Activated CD4-positive, alpha-beta T cell treated with anti-CD3 and anti-CD28 coated beads, Interleukin-10, Interleukin-2, amounts not matched to agents 100 ng/mL and 50 ng/mL, durations not matched to agents 16 hours and 8 hours (primary cell): ENCODE measurements around the gene RBP7.

ENCODE experiments used
- DNase-seq: peaks from one replicate; pipeline ENCODE4 v3.0.0-alpha.2; 2020

The RBP7 gene

GRCh38 chr1:10032590-10033358 is 35.7 kb downstream of the RBP7 start, which contains the start of gene UBE4B:
Gene UBE4B, plus strand, starts transcription at chr1:10032958. Its CDS starts 713 bp downstream, at chr1:10033671.
- DNase-seq: peak; percentile 99

- DNase-seq: peak; percentile 41
Observed at GRCh38 chr1:10033359-10033845, 36.4 kb downstream of the RBP7 start.

- DNase-seq: no peak
Observed at GRCh38 chr1:10042746-10043145, 45.7 kb downstream of the RBP7 start.

- DNase-seq: no peak
Observed at GRCh38 chr1:10045480-10046355, 48.7 kb downstream of the RBP7 start.

- no peak for DNase-seq
Observed at GRCh38 chr1:10046356-10047085, 49.5 kb downstream of the RBP7 start.

GRCh38 chr1:10048601-10049000 is 51.6 kb downstream of the RBP7 start:
- no peak for DNase-seq

- DNase-seq: no peak
Observed at GRCh38 chr1:10050611-10051010, 53.6 kb downstream of the RBP7 start.

GRCh38 chr1:10051656-10052055 is 54.6 kb downstream of the RBP7 start:
- no peak for DNase-seq

- DNase-seq: no peak
Observed at GRCh38 chr1:10052347-10052746, 55.3 kb downstream of the RBP7 start.

- no peak for DNase-seq
Observed at GRCh38 chr1:10054465-10054864, 57.4 kb downstream of the RBP7 start.

- DNase-seq: no peak
Observed at GRCh38 chr1:10056599-10056987, 59.6 kb downstream of the RBP7 start.

- no peak for DNase-seq
Observed at GRCh38 chr1:10057343-10057742, 60.3 kb downstream of the RBP7 start.

- DNase-seq: no peak
Observed at GRCh38 chr1:10057796-10058195, 60.8 kb downstream of the RBP7 start.

- no peak for DNase-seq
Observed at GRCh38 chr1:10059342-10059718, 62.3 kb downstream of the RBP7 start.

GRCh38 chr1:10060311-10061100 is 63.5 kb downstream of the RBP7 start:
- no peak for DNase-seq

GRCh38 chr1:10061276-10061675 is 64.2 kb downstream of the RBP7 start:
- no peak for DNase-seq

- DNase-seq: no peak
Observed at GRCh38 chr1:10063878-10064277, 66.8 kb downstream of the RBP7 start.

GRCh38 chr1:10064416-10065343 is 67.7 kb downstream of the RBP7 start:
- no peak for DNase-seq

GRCh38 chr1:10065344-10065685 is 68.3 kb downstream of the RBP7 start:
- no peak for DNase-seq
